Spleen (tissue), 7 donors: Measurements from ENCODE around the gene MXD4.

ENCODE experiments used
- POLR2A ChIP-seq, 3 donors: fragments of 450-650 bp; IDR thresholded peaks; one replicate each; pipeline ENCODE4 v1.5.1; 2017; ENCODE audit warnings: antibody characterized with exemption in 3 of 3, mild to moderate bottlenecking in 1 of 3
- POLR2AphosphoS5 ChIP-seq, 3 donors: sonication (generic); formaldehyde crosslinking; IDR thresholded peaks; one replicate each; pipeline ENCODE4 v1.5.1; 2017; ENCODE audit warnings: antibody characterized with exemption in 3 of 3
- TF ChIP-seq, protein P1 (sequence below), 11 experiments: fragments of 200-600 bp in 7 of 11; fragments of 450-650 bp in 4 of 11; sonication (generic) in 4 of 11; IDR thresholded peaks in 8 of 11; conservative IDR thresholded peaks in 3 of 11; 1 replicate in 7 of 11; 2 replicates in 4 of 11; pipeline versions ENCODE4 v1.4.0 to v1.8.0; 2016 to 2021; ENCODE audit warnings: antibody characterized with exemption in 11 of 11, inconsistent platforms in 4 of 11, mild to moderate bottlenecking in 1 of 11
- donor health status: DM: no; HTN: no; CAD: no; lungs with moderate emphysema.
- donor health status: DM: no; HTN: no; CAD: no.
- donor health status: DM: no; HTN: no; CAD: no.

DNA sequence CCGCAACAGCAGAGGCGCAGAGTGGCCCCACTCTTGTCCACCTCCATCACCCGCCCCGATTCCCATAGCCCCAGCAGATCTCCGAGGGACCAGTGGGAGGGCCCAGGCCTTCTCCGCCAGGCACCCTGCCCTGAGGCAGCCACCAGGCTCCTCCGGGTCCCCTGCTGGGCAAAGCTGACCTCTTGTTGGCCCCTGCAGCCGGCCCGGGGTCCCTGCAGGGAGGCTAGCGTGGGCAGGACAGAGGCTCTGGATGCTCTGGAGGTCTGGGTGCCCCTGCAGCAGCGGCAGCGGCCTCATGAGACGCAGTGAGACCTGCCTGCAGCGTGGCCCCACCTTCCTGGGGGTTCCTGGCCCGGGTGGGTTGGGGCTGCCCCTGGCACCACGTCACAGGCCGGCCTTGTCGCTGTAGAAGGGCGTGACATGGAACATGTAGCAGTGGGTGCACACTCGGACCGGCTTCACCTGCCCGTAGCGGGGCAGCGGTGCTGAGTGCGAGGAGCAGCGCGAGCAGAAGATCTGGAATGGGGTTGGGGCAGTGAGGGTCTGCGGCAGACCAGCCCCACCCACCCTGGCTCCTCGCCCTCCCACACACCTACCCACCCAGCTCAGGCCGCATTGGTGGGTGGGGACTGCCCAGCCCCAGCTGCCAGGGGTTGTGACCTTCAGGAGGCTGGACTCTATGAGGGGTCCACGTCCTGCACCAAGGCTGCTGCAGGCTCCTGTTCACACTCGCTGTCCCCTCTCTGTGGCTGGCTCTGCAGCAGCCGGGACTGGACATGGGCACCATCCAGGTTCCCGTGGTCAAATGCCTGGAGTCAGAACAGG is 8.6 kb upstream of the MXD4 start:
- TF ChIP-seq POLR2A (IDR thresholded peaks at IDR 0.05) (no peak), POLR2AphosphoS5 (IDR thresholded peaks at IDR 0.05) (no peak)
- TF ChIP-seq, protein P1, sequence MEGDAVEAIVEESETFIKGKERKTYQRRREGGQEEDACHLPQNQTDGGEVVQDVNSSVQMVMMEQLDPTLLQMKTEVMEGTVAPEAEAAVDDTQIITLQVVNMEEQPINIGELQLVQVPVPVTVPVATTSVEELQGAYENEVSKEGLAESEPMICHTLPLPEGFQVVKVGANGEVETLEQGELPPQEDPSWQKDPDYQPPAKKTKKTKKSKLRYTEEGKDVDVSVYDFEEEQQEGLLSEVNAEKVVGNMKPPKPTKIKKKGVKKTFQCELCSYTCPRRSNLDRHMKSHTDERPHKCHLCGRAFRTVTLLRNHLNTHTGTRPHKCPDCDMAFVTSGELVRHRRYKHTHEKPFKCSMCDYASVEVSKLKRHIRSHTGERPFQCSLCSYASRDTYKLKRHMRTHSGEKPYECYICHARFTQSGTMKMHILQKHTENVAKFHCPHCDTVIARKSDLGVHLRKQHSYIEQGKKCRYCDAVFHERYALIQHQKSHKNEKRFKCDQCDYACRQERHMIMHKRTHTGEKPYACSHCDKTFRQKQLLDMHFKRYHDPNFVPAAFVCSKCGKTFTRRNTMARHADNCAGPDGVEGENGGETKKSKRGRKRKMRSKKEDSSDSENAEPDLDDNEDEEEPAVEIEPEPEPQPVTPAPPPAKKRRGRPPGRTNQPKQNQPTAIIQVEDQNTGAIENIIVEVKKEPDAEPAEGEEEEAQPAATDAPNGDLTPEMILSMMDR (IDR thresholded peaks at IDR 0.05 in 8 of 11, conservative IDR thresholded peaks at IDR 0.05 in 3 of 11): no peak
